DOHH2 (cell line): ENCODE results near the gene REST.
"Not testable (repeated sequence)": the region's sequence is repeated elsewhere in the genome, so short reads cannot be mapped to it uniquely, and the experiment has no call there.

Source experiments
- H3F3A ChIP-seq: fragments of 200-600 bp; sonication (generic), shearing (Covaris generic); 2 replicates; pipeline ENCODE4 v1.6.0; 2016; ENCODE audit warnings: antibody characterized with exemption, mild to moderate bottlenecking; ENCODE audit not compliant: control insufficient read depth, insufficient read depth
- H3K27ac ChIP-seq: fragments of 200-600 bp; sonication (generic); 2 replicates; pipeline ENCODE4 v1.5.1; 2014; ENCODE audit warnings: low read depth, mild to moderate bottlenecking, low read length, moderate library complexity
- H3K27me3 ChIP-seq: fragments of 200-600 bp; sonication (generic); 2 replicates; pipeline ENCODE4 v1.6.1; 2014; ENCODE audit warnings: mild to moderate bottlenecking, low read length, mixed read lengths; ENCODE audit not compliant: control insufficient read depth
- H3K36me3 ChIP-seq: fragments of 200-600 bp; sonication (generic); 2 replicates; pipeline ENCODE4 v1.6.1; 2014; ENCODE audit warnings: mild to moderate bottlenecking, low read length, moderate library complexity, mixed read lengths; ENCODE audit not compliant: control insufficient read depth
- H3K4me1 ChIP-seq: fragments of 200-600 bp; sonication (generic); 2 replicates; pipeline ENCODE4 v1.6.1; 2014; ENCODE audit warnings: mild to moderate bottlenecking, low read length, mixed read lengths; ENCODE audit not compliant: control insufficient read depth
- H3K4me2 ChIP-seq: fragments of 200-600 bp; sonication (generic); 2 replicates; pipeline ENCODE4 v1.6.0; 2014; ENCODE audit warnings: mild to moderate bottlenecking, low read length, moderate library complexity
- H3K4me3 ChIP-seq: fragments of 200-600 bp; sonication (generic); 2 replicates; pipeline ENCODE4 v1.5.1; 2014; ENCODE audit warnings: mild to moderate bottlenecking, low read length, mixed read lengths
- H3K79me2 ChIP-seq: fragments of 200-600 bp; sonication (generic); 2 replicates; pipeline ENCODE4 v1.6.1; 2014; ENCODE audit warnings: mild to moderate bottlenecking, low read length, mixed read lengths; ENCODE audit not compliant: control insufficient read depth
- H3K9me2 ChIP-seq: fragments of 200-600 bp; sonication (generic); replicated peaks from 2 replicates; pipeline ENCODE4 v1.6.1; 2014; ENCODE audit warnings: mild to moderate bottlenecking, low read length, mixed read lengths; ENCODE audit not compliant: control insufficient read depth
- H3K9me3 ChIP-seq: fragments of 200-600 bp; sonication (generic); 2 replicates; pipeline ENCODE4 v1.6.1; 2014; ENCODE audit warnings: antibody characterized with exemption, low read length, mixed read lengths; ENCODE audit not compliant: control insufficient read depth, insufficient read depth
- H4K20me1 ChIP-seq: fragments of 200-600 bp; sonication (generic); 2 replicates; pipeline ENCODE4 v1.6.0; 2014; ENCODE audit warnings: low read depth, mild to moderate bottlenecking, antibody characterized with exemption, low read length, moderate library complexity; ENCODE audit not compliant: control insufficient read depth, insufficient read depth
- EZH2phosphoT487 ChIP-seq: fragments of 200-600 bp; sonication (generic); IDR thresholded peaks from 2 replicates; pipeline ENCODE4 v1.6.1; 2017; ENCODE audit warnings: borderline replicate concordance, mild to moderate bottlenecking, antibody characterized with exemption, low read length, moderate library complexity, mixed read lengths
- TF ChIP-seq, protein P1 (sequence below): fragments of 200-600 bp; sonication (generic); IDR thresholded peaks from one replicate; pipeline ENCODE4 v1.5.1; 2014; ENCODE audit warnings: antibody characterized with exemption, mild to moderate bottlenecking, low read depth, low read length; ENCODE audit not compliant: poor library complexity, severe bottlenecking

The REST gene

DNA sequence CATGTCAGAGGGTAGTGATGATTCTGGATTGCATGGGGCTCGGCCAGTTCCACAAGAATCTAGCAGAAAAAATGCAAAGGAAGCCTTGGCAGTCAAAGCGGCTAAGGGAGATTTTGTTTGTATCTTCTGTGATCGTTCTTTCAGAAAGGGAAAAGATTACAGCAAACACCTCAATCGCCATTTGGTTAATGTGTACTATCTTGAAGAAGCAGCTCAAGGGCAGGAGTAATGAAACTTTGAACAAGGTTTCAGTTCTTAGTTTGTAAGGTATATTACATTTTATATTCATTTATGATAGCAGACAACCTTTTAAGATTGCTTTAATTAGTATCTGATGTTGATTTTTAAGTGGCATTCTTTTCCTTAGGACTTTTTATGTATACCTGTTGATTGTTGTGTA lies 24.2 kb downstream of the REST start:
- H3K4me3 ChIP-seq = no peak overlapping the region
- TF ChIP-seq, protein P1, sequence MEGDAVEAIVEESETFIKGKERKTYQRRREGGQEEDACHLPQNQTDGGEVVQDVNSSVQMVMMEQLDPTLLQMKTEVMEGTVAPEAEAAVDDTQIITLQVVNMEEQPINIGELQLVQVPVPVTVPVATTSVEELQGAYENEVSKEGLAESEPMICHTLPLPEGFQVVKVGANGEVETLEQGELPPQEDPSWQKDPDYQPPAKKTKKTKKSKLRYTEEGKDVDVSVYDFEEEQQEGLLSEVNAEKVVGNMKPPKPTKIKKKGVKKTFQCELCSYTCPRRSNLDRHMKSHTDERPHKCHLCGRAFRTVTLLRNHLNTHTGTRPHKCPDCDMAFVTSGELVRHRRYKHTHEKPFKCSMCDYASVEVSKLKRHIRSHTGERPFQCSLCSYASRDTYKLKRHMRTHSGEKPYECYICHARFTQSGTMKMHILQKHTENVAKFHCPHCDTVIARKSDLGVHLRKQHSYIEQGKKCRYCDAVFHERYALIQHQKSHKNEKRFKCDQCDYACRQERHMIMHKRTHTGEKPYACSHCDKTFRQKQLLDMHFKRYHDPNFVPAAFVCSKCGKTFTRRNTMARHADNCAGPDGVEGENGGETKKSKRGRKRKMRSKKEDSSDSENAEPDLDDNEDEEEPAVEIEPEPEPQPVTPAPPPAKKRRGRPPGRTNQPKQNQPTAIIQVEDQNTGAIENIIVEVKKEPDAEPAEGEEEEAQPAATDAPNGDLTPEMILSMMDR = no peak
- no peak for TF ChIP-seq EZH2phosphoT487
- no peaks in the 10 kb centered on the region for H3K27me3 ChIP-seq
- no peak overlapping the region for H3K27ac ChIP-seq
- H3K9me3 ChIP-seq = no peaks in the 10 kb centered on the region
- H3K36me3 ChIP-seq = peaks cover 49% of the 10 kb centered on the region
- no peaks in the 10 kb centered on the region for H3K4me1 ChIP-seq
- H4K20me1 ChIP-seq = no peaks in the 10 kb centered on the region
- H3K9me2 ChIP-seq = no peaks in the 10 kb centered on the region
- no peak overlapping the region for H3K4me2 ChIP-seq
- H3F3A ChIP-seq = no peaks in the 10 kb centered on the region
- peaks cover 6% of the 10 kb centered on the region; the same call in 1 of the 2 replicates for H3K79me2 ChIP-seq

DNA sequence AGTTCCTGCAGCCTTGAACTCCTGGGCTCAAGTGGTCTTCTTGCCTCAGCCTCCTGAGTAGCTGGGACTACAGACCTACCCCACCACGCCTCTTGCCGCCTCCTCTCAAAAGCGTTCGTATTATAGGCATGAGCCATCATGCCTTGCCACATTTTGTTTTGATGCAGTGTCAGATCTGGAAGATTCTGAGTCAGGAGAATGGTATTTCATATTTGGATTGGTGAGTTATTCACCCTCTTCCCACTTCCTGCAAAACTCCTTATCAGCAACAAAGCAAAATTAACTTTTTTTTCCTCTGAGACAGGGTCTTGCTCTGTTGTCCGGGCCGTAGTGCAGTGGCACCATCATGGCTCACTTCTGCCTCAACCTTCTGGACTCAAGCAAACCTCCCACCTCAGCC lies 29.6 kb downstream of the REST start:
- no peaks in the 10 kb centered on the region for H3K9me2 ChIP-seq
- H3K27me3 ChIP-seq = no peaks in the 10 kb centered on the region
- H3K9me3 ChIP-seq = no peaks in the 10 kb centered on the region
- TF ChIP-seq, protein P1 = no peak
- no peak for TF ChIP-seq EZH2phosphoT487
- no peaks in the 10 kb centered on the region for H4K20me1 ChIP-seq
- peaks cover 3% of the 10 kb centered on the region; the same call in 1 of the 2 replicates for H3F3A ChIP-seq
- H3K4me1 ChIP-seq = no peaks in the 10 kb centered on the region
- no peak overlapping the region for H3K27ac ChIP-seq
- H3K4me3 ChIP-seq = no peak overlapping the region
- no peak overlapping the region for H3K4me2 ChIP-seq
- peaks cover 20% of the 10 kb centered on the region for H3K36me3 ChIP-seq
- 0 out of 2 replicates have a peak, but pooled peaks cover 2% of the 10 kb centered on the region for H3K79me2 ChIP-seq

DNA sequence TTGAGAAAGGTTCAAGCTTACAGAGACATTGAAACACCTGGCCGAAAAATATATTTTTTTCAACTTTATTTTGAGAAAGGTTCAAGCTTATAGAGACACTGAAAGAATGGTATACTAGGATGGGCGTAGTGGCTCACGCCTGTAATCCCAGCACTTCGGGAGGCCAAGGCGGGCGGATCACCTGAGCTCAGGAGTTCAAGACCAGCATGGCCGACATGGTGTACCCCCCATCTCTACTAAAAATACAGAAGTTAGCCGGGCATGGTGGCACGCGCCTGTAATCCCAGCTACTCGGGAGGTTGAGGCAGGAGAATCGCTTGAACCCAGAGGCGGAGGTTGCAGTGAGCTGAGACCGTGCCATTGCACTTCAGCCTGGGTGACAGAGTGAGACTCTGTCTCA lies 32.1 kb downstream of the REST start:
- H4K20me1 ChIP-seq, H3F3A ChIP-seq, H3K9me3 ChIP-seq, H3K27me3 ChIP-seq, H3K4me1 ChIP-seq, H3K36me3 ChIP-seq, H3K4me3 ChIP-seq, H3K9me2 ChIP-seq, H3K4me2 ChIP-seq, H3K27ac ChIP-seq, H3K79me2 ChIP-seq: not testable (repeated sequence)

DNA sequence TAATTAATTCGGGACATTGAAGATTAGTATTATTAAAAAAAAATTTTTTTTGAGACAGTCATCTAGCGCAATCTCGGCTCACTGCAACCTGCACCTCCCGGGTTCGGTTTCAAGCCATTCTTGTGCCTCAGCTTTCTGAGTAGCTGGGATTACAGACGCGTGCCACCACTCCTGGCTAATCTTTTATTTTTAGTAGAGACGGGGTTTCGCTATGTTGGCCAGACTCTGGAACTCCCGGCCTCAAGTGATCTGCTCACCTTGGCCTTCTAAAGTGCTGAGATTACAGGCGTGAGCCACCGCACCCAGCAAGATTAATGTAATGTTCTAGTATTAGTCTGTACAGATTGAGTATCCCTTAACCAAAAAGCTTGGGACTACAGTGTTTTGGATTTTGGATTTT lies 32.7 kb downstream of the REST start:
- H3K36me3 ChIP-seq = peaks cover 3% of the 10 kb centered on the region; the same call in 1 of the 2 replicates
- H3K9me3 ChIP-seq = no peaks in the 10 kb centered on the region
- H3K27me3 ChIP-seq = no peaks in the 10 kb centered on the region
- peaks cover 3% of the 10 kb centered on the region; the same call in 1 of the 2 replicates for H3F3A ChIP-seq
- no peak overlapping the region for H3K4me3 ChIP-seq
- H4K20me1 ChIP-seq = no peaks in the 10 kb centered on the region
- H3K9me2 ChIP-seq = no peaks in the 10 kb centered on the region
- no peak for TF ChIP-seq EZH2phosphoT487
- TF ChIP-seq, protein P1 = no peak
- no peak overlapping the region for H3K4me2 ChIP-seq
- no peak overlapping the region for H3K27ac ChIP-seq
- no peaks in the 10 kb centered on the region for H3K4me1 ChIP-seq
- no peaks in the 10 kb centered on the region for H3K79me2 ChIP-seq
